ENCODE results near the gene SULT4A1. TPM values are rescaled to one million over a fixed set of nuclear protein-coding genes. Genes with fewer than 3 reads are reported as not detected.

The SULT4A1 gene
- total RNA-seq, 1 experiment from 2014 or later = 0.15 TPM

- TF ChIP-seq CTCF (conservative IDR thresholded peaks at IDR 0.05; ENCODE audit: low read depth, low read length) (no peak), EZH2 (IDR thresholded peaks at IDR 0.05; ENCODE audit: borderline replicate concordance, low read depth, low read length, poor library complexity, severe bottlenecking) (no peak)
- Histone ChIP-seq H3K27ac (ENCODE audit: low read depth, low read length, poor library complexity, severe bottlenecking) (no peak overlapping the region), H3K4me3 (ENCODE audit: low read depth, low read length, poor library complexity, severe bottlenecking) (no peak overlapping the region), H3K9me3 (ENCODE audit: low read depth, low read length, poor library complexity, severe bottlenecking) (no peaks in the 10 kb centered on the region), H3K4me1 (ENCODE audit: insufficient read depth, low read length, poor library complexity, severe bottlenecking) (peaks cover 4% of the 10 kb centered on the region), H3K27me3 (replicated peaks; ENCODE audit: insufficient read depth, low read depth, low read length, poor library complexity) (no peaks in the 10 kb centered on the region), H3K36me3 (ENCODE audit: insufficient read depth, low read length, poor library complexity, severe bottlenecking) (no peaks in the 10 kb centered on the region)
- no TSS peak for BruUV-seq (replicated peaks)
- DNase-seq (ENCODE audit: low spot score) = no peak
- intact Hi-C loops (cut with micrococcal nuclease; ENCODE audit: unreplicated experiment) = no loop called here
- CTCF ChIA-PET = no interaction called here
- POLR2A ChIA-PET (ENCODE audit: low non-redundant PET) = no interaction called here
These were observed 29.7 kb downstream of the SULT4A1 start for GRCh38 chr22:43832393-43833265.

GRCh38 chr22:43831561-43832392, 30.5 kb downstream of the SULT4A1 start:
- ChIA-PET POLR2A (ENCODE audit: low non-redundant PET) (no interaction called here), CTCF (no interaction called here)
- intact Hi-C loops (cut with micrococcal nuclease; ENCODE audit: unreplicated experiment) = no loop called here
- no peaks in the 10 kb centered on the region for H3K4me1 ChIP-seq (ENCODE audit: insufficient read depth, low read length, poor library complexity, severe bottlenecking)
- no peaks in the 10 kb centered on the region for H3K9me3 ChIP-seq (ENCODE audit: low read depth, low read length, poor library complexity, severe bottlenecking)
- no peaks in the 10 kb centered on the region for H3K27me3 ChIP-seq (replicated peaks; ENCODE audit: insufficient read depth, low read depth, low read length, poor library complexity)
- H3K36me3 ChIP-seq (ENCODE audit: insufficient read depth, low read length, poor library complexity, severe bottlenecking) = no peaks in the 10 kb centered on the region
- no peak for DNase-seq (ENCODE audit: low spot score)
- H3K4me3 ChIP-seq (ENCODE audit: low read depth, low read length, poor library complexity, severe bottlenecking) = no peak overlapping the region
- no peak overlapping the region for H3K27ac ChIP-seq (ENCODE audit: low read depth, low read length, poor library complexity, severe bottlenecking)
- no peak for TF ChIP-seq EZH2 (IDR thresholded peaks at IDR 0.05; ENCODE audit: borderline replicate concordance, low read depth, low read length, poor library complexity, severe bottlenecking)
- TF ChIP-seq CTCF (conservative IDR thresholded peaks at IDR 0.05; ENCODE audit: low read depth, low read length) = no peak
- no TSS peak for BruUV-seq (replicated peaks)

DNA sequence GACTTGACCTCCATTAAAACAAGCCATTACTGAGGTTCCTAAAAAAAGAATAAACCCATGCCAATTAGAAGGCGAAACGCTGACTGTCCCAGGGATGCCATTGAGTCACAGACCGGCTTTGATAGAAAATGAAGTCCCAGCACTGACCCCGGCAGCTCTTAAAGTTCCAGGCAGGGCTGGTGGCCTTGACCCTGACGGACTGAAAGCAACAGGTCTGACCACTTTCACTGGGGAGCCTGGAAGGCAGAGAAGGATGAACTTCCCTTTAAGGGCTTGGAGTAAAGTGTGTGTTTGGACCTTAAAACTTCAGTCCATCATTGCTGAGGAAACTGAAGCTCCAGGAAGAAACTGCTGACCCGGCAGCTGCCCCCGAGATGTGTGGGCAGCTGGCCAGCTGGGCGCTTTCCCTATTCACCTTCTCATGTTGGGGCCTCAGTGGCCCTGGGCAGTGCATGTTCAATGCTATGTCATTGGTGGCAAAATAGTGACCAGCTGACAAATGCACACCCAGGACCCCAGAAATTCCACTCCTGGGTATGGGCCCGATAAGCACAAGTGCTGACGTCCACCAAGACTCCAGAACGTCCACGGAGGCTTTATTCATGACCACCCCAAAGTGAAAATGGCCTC, 31.3 kb downstream of the SULT4A1 start:
- Histone ChIP-seq H3K4me3 (ENCODE audit: low read depth, low read length, poor library complexity, severe bottlenecking) (no peak overlapping the region), H3K4me1 (ENCODE audit: insufficient read depth, low read length, poor library complexity, severe bottlenecking) (no peaks in the 10 kb centered on the region), H3K27me3 (replicated peaks; ENCODE audit: insufficient read depth, low read depth, low read length, poor library complexity) (no peaks in the 10 kb centered on the region), H3K36me3 (ENCODE audit: insufficient read depth, low read length, poor library complexity, severe bottlenecking) (no peaks in the 10 kb centered on the region), H3K9me3 (ENCODE audit: low read depth, low read length, poor library complexity, severe bottlenecking) (no peaks in the 10 kb centered on the region), H3K27ac (ENCODE audit: low read depth, low read length, poor library complexity, severe bottlenecking) (no peak overlapping the region)
- no TSS peak for BruUV-seq (replicated peaks)
- ChIA-PET POLR2A (ENCODE audit: low non-redundant PET) (no interaction called here), CTCF (no interaction called here)
- no peak for DNase-seq (ENCODE audit: low spot score)
- TF ChIP-seq EZH2 (IDR thresholded peaks at IDR 0.05; ENCODE audit: borderline replicate concordance, low read depth, low read length, poor library complexity, severe bottlenecking) (no peak), CTCF (conservative IDR thresholded peaks at IDR 0.05; ENCODE audit: low read depth, low read length) (no peak)
- intact Hi-C loops (cut with micrococcal nuclease; ENCODE audit: unreplicated experiment) = no loop called here
